PC-9 (cell line): ENCODE measurements around the gene PCK2. TPM values are rescaled to one million over a fixed set of nuclear protein-coding genes. Genes with fewer than 3 reads are reported as not detected.

Experiments used
- BruUV-seq: library from RNA; stranded (reverse); fragments of 400-500 nt; replicated peaks from 2 replicates; lab custom pipeline; 2021; lab: Mats Ljungman, UMichigan
- CTCF ChIA-PET: fragments of 300-600 bp; sonication (Branson Sonifier 250); formaldehyde crosslinking; loops from one replicate; lab custom pipeline; 2022; ENCODE audit warnings: antibody characterized with exemption; lab: Charles Lee
- POLR2A ChIA-PET: fragments of 300-600 bp; sonication (Branson Sonifier 250); formaldehyde crosslinking; loops from one replicate; lab custom pipeline; 2022; ENCODE audit warnings: antibody characterized with exemption; ENCODE audit not compliant: unreplicated experiment; lab: Charles Lee
- DNase-seq, 2 experiments: peaks; one replicate each; pipeline versions ENCODE4 v3.0.0 to v3.0.0-alpha.2; 2015 to 2022; ENCODE audit warnings: mixed read lengths in 1 of 2
- H2AFZ ChIP-seq: fragments of 200-600 bp; sonication (generic); 2 replicates; pipeline ENCODE4 v1.8.1; 2017; ENCODE audit warnings: antibody characterized with exemption
- H3F3A ChIP-seq: fragments of 200-600 bp; sonication (generic); 2 replicates; pipeline ENCODE4 v1.8.1; 2017; ENCODE audit warnings: antibody characterized with exemption, mild to moderate bottlenecking, low read depth; ENCODE audit not compliant: insufficient read depth
- H3K27ac ChIP-seq: fragments of 200-600 bp; sonication (generic); 2 replicates; pipeline ENCODE4 v1.6.1; 2016; ENCODE audit warnings: mixed run types
- H3K27me3 ChIP-seq: fragments of 200-600 bp; sonication (generic); 2 replicates; pipeline ENCODE4 v1.6.1; 2016; ENCODE audit warnings: low read depth, mixed run types; ENCODE audit not compliant: insufficient read depth
- H3K36me3 ChIP-seq: fragments of 200-600 bp; sonication (generic); 2 replicates; pipeline ENCODE4 v1.6.1; 2016; ENCODE audit warnings: low read depth, mixed run types
- H3K4me1 ChIP-seq: fragments of 200-600 bp; sonication (generic); replicated peaks from 2 replicates; pipeline ENCODE4 v1.6.1; 2016; ENCODE audit warnings: mixed run types; ENCODE audit not compliant: insufficient read depth
- H3K4me2 ChIP-seq: fragments of 200-600 bp; sonication (generic); 2 replicates; pipeline ENCODE4 v1.6.1; 2017; ENCODE audit warnings: mixed run types
- H3K4me3 ChIP-seq: fragments of 200-600 bp; sonication (generic); 2 replicates; pipeline ENCODE4 v1.6.1; 2016; ENCODE audit warnings: mixed run types
- H3K79me2 ChIP-seq: fragments of 200-600 bp; sonication (generic); 2 replicates; pipeline ENCODE4 v1.6.1; 2017; ENCODE audit warnings: low read depth, mixed run types
- H3K9me2 ChIP-seq: fragments of 200-600 bp; sonication (generic); 2 replicates; pipeline ENCODE4 v1.8.1; 2017; ENCODE audit warnings: mild to moderate bottlenecking; ENCODE audit not compliant: insufficient read depth
- H3K9me3 ChIP-seq: fragments of 200-600 bp; sonication (generic); 2 replicates; pipeline ENCODE4 v1.8.1; 2016; ENCODE audit warnings: low read depth; ENCODE audit not compliant: insufficient read depth
- H4K20me1 ChIP-seq: fragments of 200-600 bp; sonication (generic); 2 replicates; pipeline ENCODE4 v1.8.1; 2017; ENCODE audit not compliant: insufficient read depth
- CTCF ChIP-seq: fragments of 200-600 bp; sonication (generic); conservative IDR thresholded peaks from 2 replicates; pipeline ENCODE4 v1.6.1; 2017; ENCODE audit warnings: mixed run types, antibody characterized with exemption, mild to moderate bottlenecking, moderate library complexity
- EZH2 ChIP-seq: fragments of 200-600 bp; sonication (generic); IDR thresholded peaks from 2 replicates; pipeline ENCODE4 v1.8.0; 2017; ENCODE audit warnings: antibody characterized with exemption, low read depth
- intact Hi-C: fragments of 100-400 bp; cut with micrococcal nuclease; formaldehyde crosslinking; loops from one replicate; pipeline ENCODE4 v1.10.0; 2022; ENCODE audit not compliant: unreplicated experiment
- total RNA-seq: library from RNA; stranded (reverse); gene quantifications from 2 replicates; pipeline ENCODE4 v1.2.3, GENCODE V29; 2021

The PCK2 gene
- total RNA-seq, 1 experiment from 2014 or later, result 77.4 TPM

- BruUV-seq, result no TSS peak
- Histone ChIP-seq H3K4me1 (no peaks in the 10 kb centered on the region), H3K27ac (no peak overlapping the region), H4K20me1 (no peaks in the 10 kb centered on the region), H3K79me2 (no peaks in the 10 kb centered on the region), H2AFZ (no peak overlapping the region), H3K36me3 (no peaks in the 10 kb centered on the region), H3K9me2 (no peaks in the 10 kb centered on the region), H3K4me3 (no peak overlapping the region), H3K9me3 (no peaks in the 10 kb centered on the region), H3F3A (no peaks in the 10 kb centered on the region), H3K27me3 (peaks cover 13% of the 10 kb centered on the region), H3K4me2 (no peak overlapping the region)
- POLR2A ChIA-PET, result interaction anchor here (0.6 to 0.7 kb wide), 2 partner anchors 541 to 864 kb away, joined by 4 to 6 read pairs; no protein-coding TSS in a partner anchor
- DNase-seq, result no peak
- intact Hi-C loops, result no loop called here
- CTCF ChIA-PET, result no interaction called here
- TF ChIP-seq EZH2 (no peak), CTCF (no peak)
Observed at GRCh38 chr14:24069411-24069735, 24.7 kb upstream of the PCK2 start.

- POLR2A ChIA-PET, result interaction anchor here (0.6 kb wide), 1 partner anchor 86 kb away, joined by 3 read pairs; no protein-coding TSS in a partner anchor
- Histone ChIP-seq H3K79me2 (no peaks in the 10 kb centered on the region), H2AFZ (no peak overlapping the region), H3K27me3 (peaks cover 13% of the 10 kb centered on the region), H3K36me3 (no peaks in the 10 kb centered on the region), H3K4me1 (no peaks in the 10 kb centered on the region), H4K20me1 (no peaks in the 10 kb centered on the region), H3K9me3 (no peaks in the 10 kb centered on the region), H3K9me2 (no peaks in the 10 kb centered on the region), H3F3A (no peaks in the 10 kb centered on the region), H3K4me3 (no peak overlapping the region), H3K4me2 (no peak overlapping the region), H3K27ac (no peak overlapping the region)
- no peak for DNase-seq
- TF ChIP-seq CTCF, result no peak
- TF ChIP-seq EZH2, result no peak
- intact Hi-C loops, result no loop called here
- BruUV-seq, result no TSS peak
- CTCF ChIA-PET, result no interaction called here
Observed at GRCh38 chr14:24070285-24071143, 23.6 kb upstream of the PCK2 start.

GRCh38 chr14:24071144-24071697 lies 22.9 kb upstream of the PCK2 start, which contains the start of gene CPNE6:
CPNE6 (plus strand) TSS chr14:24071562; CDS start chr14:24072937, 1,375 bp downstream.
- Histone ChIP-seq H3K27ac (no peak within 1 kb of the TSS), H3K36me3 (no peaks in the 10 kb centered on the region), H3K4me1 (no peaks in the 10 kb centered on the region), H4K20me1 (no peaks in the 10 kb centered on the region), H3K9me3 (no peaks in the 10 kb centered on the region), H3K4me2 (no peak within 1 kb of the TSS), H3K79me2 (no peaks in the 10 kb centered on the region), H2AFZ (no peak within 1 kb of the TSS), H3K27me3 (peaks cover 13% of the 10 kb centered on the region), H3K4me3 (no peak within 1 kb of the TSS), H3K9me2 (no peaks in the 10 kb centered on the region), H3F3A (no peaks in the 10 kb centered on the region)
- DNase-seq, result no peak
- no TSS peak for BruUV-seq
- POLR2A ChIA-PET, result no interaction called here
- intact Hi-C loops, result no loop called here
- CTCF ChIA-PET, result no interaction called here
- TF ChIP-seq CTCF (no peak), EZH2 (no peak)
